Central memory CD4-positive, alpha-beta T cell (primary cell): ENCODE measurements around the gene HHEX.
"Not testable (repeated sequence)": the region's sequence is repeated elsewhere in the genome, so short reads cannot be mapped to it uniquely, and the experiment has no call there.

Experiments
- DNase-seq: peaks from one replicate; pipeline ENCODE4 v3.0.0; 2022
- total RNA-seq, 3 experiments: gene quantifications; one replicate each; lab custom pipeline; 2026; lab: John Stamatoyannopoulos, UW

The HHEX gene
- total RNA-seq = 0 to 0.58 (median 0.04) reads per million in 3 experiments

GRCh38 chr10:92689663-92690210, at the start of gene HHEX:
Gene HHEX, plus strand, starts transcription at chr10:92689955. Its CDS starts 32 bp downstream, at chr10:92689987.
- DNase-seq = peak; percentile 24

DNA sequence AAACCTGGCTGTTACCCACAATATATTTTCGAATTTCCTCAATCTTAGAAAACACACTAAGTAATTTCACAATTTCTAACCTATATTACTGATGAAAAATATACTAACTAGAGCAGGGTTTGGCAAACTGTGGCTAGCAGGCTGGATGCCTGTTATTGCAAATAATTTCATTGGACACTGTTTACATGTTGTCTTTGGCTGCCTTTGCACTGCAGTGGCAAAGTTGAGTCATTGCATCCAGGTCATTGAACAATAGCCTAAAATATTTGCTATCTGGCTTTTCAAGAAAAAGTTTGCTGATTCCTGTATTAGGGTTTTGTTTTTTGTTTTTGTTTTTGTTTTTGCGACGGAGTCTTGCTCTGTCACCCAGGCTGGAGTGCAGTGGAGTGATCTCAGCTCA, 49.6 kb upstream of the HHEX start:
- DNase-seq = no peak

- no peak for DNase-seq
Observed at GRCh38 chr10:92641492-92641891, 48.3 kb upstream of the HHEX start.

DNA sequence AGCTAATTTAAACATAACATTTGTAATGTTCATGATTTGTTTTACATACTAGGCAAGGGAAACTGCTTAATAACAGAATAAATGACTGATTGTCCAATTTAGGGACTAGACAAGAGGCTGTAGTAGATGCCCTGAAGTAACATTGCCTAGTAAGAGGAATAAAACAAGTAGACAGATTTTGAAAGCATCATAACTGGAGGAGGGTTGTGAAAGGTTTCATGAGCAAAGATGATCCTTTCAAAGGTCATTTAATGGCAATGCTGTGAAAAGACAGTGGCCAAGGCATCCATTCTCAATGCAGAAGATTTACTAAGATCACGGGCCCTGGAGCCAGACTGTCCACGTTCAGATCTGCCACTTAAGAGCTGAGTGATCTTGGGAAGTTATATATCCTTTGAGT, 44.8 kb upstream of the HHEX start:
- no peak for DNase-seq

GRCh38 chr10:92650864-92651263, 38.9 kb upstream of the HHEX start:
- DNase-seq = not testable (repeated sequence)

DNA sequence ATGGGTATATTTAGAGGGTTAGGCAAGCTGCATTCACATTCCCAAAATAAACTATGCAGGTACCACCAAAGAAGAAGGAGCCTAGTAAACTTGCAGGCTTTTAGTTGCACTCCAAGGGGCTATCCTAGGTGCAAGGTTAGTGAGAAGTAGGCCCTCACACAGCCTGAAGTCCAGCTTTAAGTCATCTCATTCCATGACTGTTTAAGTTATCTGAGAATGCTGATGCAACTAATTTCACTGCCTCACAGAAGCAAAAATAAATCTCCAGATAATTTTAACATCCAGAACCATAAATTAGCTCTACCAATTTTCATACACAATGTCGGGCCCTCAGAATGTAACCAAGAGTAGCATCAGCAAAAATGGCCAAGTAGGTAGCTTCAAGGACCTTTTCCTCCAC, 34.3 kb upstream of the HHEX start:
- no peak for DNase-seq

GRCh38 chr10:92656266-92656961, 33.3 kb upstream of the HHEX start:
- no peak for DNase-seq

DNA sequence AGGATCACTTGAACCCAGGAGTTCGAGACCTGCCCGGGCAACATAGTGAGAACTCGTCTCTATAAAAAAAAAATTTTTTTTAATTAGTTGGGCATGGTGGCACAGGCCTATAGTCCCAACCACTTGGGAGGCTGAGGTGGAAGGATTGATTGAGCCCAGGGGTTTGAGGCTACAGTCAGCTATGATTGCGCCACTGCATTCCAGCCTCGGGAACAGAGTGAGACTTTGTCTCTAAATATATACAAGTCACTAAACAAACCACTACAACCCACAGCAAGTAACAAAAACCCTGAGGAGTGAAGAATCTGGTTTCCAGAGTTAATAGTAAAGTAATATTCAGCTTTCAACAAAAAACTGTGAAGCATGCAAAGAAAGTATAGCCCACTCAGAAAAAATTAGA, 32.7 kb upstream of the HHEX start:
- DNase-seq = no peak

- no peak for DNase-seq
Observed at GRCh38 chr10:92662848-92663247, 26.9 kb upstream of the HHEX start.

- DNase-seq = no peak
Observed at GRCh38 chr10:92664322-92664721, 25.4 kb upstream of the HHEX start.

DNA sequence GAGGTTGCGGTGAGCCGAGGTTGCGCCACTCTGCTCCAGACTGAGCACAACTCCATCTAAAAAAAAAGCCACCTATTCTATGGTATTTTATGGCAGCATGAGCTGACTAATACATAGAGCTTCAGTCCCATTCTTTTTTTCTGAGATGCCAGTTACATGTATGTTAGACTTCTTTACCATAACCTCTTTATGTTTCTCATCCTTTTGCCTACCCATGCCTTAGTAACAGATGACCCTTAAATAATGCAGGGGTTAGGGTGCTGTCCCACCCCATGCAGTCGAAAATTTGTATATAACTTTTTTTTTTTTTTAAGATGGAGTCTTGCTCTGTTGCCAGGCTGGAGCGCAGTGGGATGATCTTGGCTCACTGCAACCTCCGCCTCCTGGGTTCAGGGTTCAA, 22.7 kb upstream of the HHEX start:
- DNase-seq = no peak

GRCh38 chr10:92677708-92678107, 12.0 kb upstream of the HHEX start:
- DNase-seq = no peak

DNA sequence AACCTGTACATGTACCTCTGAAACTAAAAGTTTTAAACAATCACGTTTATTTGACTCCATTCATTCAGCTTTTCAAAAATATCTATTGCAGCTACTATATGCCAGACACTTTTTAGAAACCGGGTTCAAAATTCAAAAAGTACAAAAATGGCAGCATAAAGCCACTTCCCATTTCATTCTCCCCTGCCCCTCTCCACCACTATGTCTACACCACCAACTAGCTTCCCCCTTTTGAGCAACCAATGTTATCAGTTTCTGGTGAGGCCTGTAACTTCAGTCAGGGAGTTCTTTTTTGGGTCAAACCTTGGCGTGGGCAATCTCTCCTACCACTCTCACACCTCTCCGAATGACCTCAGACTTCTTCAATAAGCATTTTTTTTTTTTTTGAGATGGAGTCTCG, 11.5 kb upstream of the HHEX start:
- DNase-seq = no peak

DNA sequence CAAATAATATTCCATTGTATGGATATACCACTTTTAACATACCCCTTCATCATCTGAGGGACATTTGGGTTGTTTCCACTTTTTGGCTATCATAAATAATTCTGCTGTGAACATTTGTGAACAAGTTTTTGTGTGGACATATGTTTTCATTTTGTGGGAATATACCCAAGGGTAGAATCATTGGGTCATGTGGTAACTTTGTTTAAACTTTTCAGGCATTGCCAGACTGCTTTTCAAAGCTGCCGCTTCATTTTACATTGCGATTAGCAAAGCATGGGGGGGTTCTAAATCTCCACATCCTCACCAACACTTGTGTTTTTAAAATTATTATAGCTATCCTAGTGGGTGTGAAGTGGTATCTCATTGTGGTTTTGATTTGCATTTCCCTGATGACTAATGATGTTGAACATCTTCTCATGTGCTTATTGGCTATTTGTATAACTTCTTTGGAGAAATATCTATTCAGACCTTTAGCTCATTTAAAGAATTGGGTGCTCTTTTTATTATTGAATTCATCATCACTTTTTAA, 8.4 kb upstream of the HHEX start:
- DNase-seq = no peak

DNA sequence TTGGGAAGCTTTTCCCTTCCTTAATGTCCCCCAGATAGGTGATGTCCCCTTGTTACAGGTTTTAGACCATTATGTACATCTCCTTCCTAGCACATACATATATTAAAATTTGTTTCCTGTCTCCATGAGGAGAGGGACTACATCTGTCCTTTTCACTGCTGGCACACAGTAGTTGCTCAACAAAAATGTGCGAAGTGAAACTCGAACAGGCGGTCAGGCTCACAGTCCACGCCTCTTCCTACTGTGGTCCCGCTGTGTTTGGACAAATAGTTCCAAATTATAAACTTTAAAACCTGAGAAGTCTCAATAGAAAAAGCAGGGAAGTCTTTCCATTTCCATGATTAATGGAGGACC, 1.2 kb upstream of the HHEX start:
- DNase-seq = no peak

DNA sequence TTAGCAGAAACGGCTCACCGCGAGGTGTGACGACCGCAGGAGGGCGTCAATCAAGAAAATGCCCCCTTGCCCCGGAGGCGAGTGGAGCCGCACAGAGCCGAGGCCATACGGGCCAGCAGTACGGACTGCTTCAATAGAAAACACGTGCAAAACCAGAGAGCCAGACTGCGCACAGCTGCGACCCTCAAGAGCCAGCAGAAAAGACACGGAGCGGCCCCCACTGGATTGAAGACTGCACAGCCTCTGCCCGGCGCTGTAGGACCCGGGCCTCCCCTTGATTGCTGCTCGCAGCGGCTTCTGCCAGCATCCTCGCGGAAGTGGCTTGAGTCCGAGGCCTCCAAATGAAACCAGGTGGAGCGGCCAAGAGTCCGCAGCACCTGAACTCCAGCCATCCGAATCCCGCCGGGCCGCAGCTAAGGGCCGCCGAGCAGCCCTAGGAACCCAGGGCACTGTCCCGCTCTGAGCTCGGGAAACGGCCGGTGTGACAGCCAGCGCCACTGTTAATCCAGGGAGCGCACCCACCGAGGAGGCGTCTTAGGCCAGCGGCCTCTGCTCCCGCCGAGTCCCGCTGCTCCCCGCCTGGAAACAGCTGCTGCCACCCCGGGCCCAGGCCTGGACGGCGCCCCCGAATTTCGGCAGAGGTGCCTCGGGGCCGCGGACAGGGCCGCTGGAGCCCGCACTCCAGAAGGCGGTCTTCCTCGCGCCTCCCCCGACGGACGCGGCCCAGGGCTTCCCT, 660 bp upstream of the HHEX start:
- no peak for DNase-seq

- DNase-seq = peak; percentile 49
Observed at GRCh38 chr10:92690211-92690914, 608 bp downstream of the HHEX start.

DNA sequence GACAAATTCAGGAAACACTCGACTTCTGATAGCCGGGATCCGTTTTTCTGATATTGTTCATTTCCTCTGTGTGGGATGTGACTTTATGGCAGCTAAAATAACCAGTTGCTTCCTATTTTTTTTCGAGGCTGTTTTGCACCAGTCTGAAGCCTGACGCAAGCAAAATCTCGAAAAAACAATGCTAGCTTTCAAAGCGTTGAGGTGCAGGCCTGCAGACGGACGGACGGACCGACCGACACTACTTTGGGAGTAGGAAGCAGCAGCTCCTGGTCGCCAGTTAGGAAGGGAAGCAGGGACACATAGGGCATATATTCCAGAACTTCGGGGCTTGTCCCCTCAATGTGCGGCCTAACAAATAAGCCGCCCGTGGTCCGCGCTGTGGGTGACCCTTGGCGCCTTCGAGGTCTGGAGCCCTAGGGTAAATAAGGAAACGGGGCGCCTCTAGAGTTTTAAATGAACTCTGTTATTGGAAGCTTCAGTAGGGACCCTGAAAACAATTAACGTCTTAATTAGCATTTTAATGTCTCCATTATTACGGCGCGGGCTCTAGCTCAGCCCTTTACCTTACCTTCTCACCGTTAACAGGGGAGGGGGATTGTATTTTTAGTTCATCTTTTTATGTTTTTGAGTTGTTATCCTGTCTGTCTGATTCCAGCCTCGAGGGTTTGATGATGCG, 1.3 kb downstream of the HHEX start:
- no peak for DNase-seq

DNA sequence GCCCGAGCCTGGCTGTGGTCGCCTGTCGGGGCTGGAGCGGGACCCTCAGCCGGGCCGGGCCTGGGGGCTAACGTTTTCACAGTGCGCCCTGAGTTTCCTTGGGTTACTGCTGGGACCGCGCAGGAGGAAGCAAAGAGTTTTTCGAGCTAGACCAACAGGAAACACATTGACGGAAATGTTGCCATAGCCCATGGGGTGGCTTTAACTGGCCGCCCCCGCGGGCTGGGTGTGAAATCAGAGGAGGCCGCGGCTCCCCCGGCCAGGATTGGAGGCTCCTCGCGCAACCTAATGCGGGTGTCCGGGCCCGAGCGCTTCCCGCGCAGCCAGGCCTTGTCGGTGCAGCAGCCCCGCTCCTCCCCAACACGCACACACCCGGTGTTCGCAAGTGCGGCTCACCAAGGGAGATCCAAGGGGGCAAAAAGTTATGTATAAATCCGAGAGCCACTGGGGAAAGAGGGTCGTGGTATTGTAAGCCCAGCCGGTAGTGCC, 1.9 kb downstream of the HHEX start:
- no peak for DNase-seq

- no peak for DNase-seq
Observed at GRCh38 chr10:92692080-92692671, 2.4 kb downstream of the HHEX start.

GRCh38 chr10:92692697-92693533, 3.2 kb downstream of the HHEX start:
- DNase-seq = no peak
